Neural cell (in vitro differentiated cells): ENCODE data around the gene PCGF3. TPM values are rescaled to one million over a fixed set of nuclear protein-coding genes. Genes with fewer than 3 reads are reported as not detected.

ENCODE experiments used
- H2AFZ ChIP-seq: fragments of 200-600, 300-800 bp; sonication (generic), shearing (Covaris generic); 2 replicates; pipeline ENCODE4 v1.6.0; 2014; ENCODE audit warnings: low read depth, mild to moderate bottlenecking, antibody characterized with exemption, low read length, moderate library complexity
- H3F3A ChIP-seq: fragments of 200-600 bp; shearing (Covaris generic); 2 replicates; pipeline ENCODE4 v1.6.1; 2016; ENCODE audit warnings: mild to moderate bottlenecking, moderate library complexity, mixed read lengths, antibody characterized with exemption, low read length; ENCODE audit not compliant: insufficient read depth, poor library complexity, severe bottlenecking
- H3K27ac ChIP-seq: fragments of 200-600, 300-800 bp; sonication (generic), shearing (Covaris generic); 2 replicates; pipeline ENCODE4 v1.5.1; 2014; ENCODE audit warnings: mild to moderate bottlenecking, low read length, moderate library complexity
- H3K27me3 ChIP-seq: fragments of 300-800, 200-600 bp; sonication (generic), shearing (Covaris generic); 2 replicates; pipeline ENCODE4 v1.6.0; 2014; ENCODE audit warnings: mild to moderate bottlenecking, low read depth, low read length, moderate library complexity; ENCODE audit not compliant: insufficient read depth
- H3K36me3 ChIP-seq: fragments of 300-800, 200-600 bp; sonication (generic), shearing (Covaris generic); 2 replicates; pipeline ENCODE4 v1.5.1; 2014; ENCODE audit warnings: mild to moderate bottlenecking, antibody characterized with exemption, low read length, moderate library complexity; ENCODE audit not compliant: insufficient read depth
- H3K4me2 ChIP-seq: fragments of 300-800, 200-600 bp; sonication (generic), shearing (Covaris generic); 2 replicates; pipeline ENCODE4 v1.6.0; 2014; ENCODE audit warnings: mild to moderate bottlenecking, low read length
- H3K4me3 ChIP-seq: fragments of 300-800, 200-600 bp; sonication (generic), shearing (Covaris generic); 2 replicates; pipeline ENCODE4 v1.5.1; 2014; ENCODE audit warnings: mild to moderate bottlenecking, low read length, moderate library complexity
- H3K79me2 ChIP-seq: fragments of 200-600 bp; shearing (Covaris generic); replicated peaks from 2 replicates; pipeline ENCODE4 v1.6.0; 2014; ENCODE audit warnings: mild to moderate bottlenecking, low read length, moderate library complexity; ENCODE audit not compliant: insufficient read depth
- H3K9ac ChIP-seq: fragments of 300-800, 200-600 bp; sonication (generic), shearing (Covaris generic); 2 replicates; pipeline ENCODE4 v1.6.1; 2016; ENCODE audit warnings: mild to moderate bottlenecking, low read length, mixed read lengths
- H3K9me2 ChIP-seq: fragments of 200-600 bp; shearing (Covaris generic); 2 replicates; pipeline ENCODE4 v1.6.1; 2016; ENCODE audit warnings: mild to moderate bottlenecking, low read length, mixed read lengths; ENCODE audit not compliant: insufficient read depth
- H3K9me3 ChIP-seq: fragments of 200-600, 300-800 bp; sonication (generic), shearing (Covaris generic); 2 replicates; pipeline ENCODE4 v1.6.1; 2016; ENCODE audit warnings: mild to moderate bottlenecking, mixed run types, low read length, moderate library complexity, mixed read lengths
- H4K20me1 ChIP-seq: fragments of 200-600 bp; shearing (Covaris generic); 2 replicates; pipeline ENCODE4 v1.6.1; 2016; ENCODE audit warnings: mild to moderate bottlenecking, mixed run types; ENCODE audit not compliant: insufficient read depth
- CTCF ChIP-seq: fragments of 450-650 bp; IDR thresholded peaks from 2 replicates; pipeline ENCODE4 v1.5.1; 2014; ENCODE audit warnings: antibody characterized with exemption, mild to moderate bottlenecking, moderate library complexity; ENCODE audit not compliant: poor library complexity, severe bottlenecking
- EZH2 ChIP-seq: fragments of 200-600, 300-800 bp; shearing (Covaris generic), sonication (generic); IDR thresholded peaks from 2 replicates; pipeline ENCODE4 v1.6.1; 2014; ENCODE audit warnings: antibody characterized with exemption, low read length, borderline replicate concordance, mild to moderate bottlenecking; ENCODE audit not compliant: insufficient read depth, poor library complexity, severe bottlenecking
- POLR2AphosphoS5 ChIP-seq: IDR thresholded peaks from 2 replicates; pipeline ENCODE4 v1.6.1; 2012
- RAD21 ChIP-seq: fragments of 450-650 bp; conservative IDR thresholded peaks from 2 replicates; pipeline ENCODE4 v1.6.1; 2014; ENCODE audit warnings: antibody characterized with exemption, mild to moderate bottlenecking, moderate library complexity
- REST ChIP-seq: IDR thresholded peaks from 2 replicates; pipeline ENCODE4 v1.6.1; 2012; ENCODE audit warnings: borderline replicate concordance
- SMC3 ChIP-seq: fragments of 450-650 bp; conservative IDR thresholded peaks from 2 replicates; pipeline ENCODE4 v1.6.1; 2014; ENCODE audit warnings: antibody characterized with exemption, mild to moderate bottlenecking, moderate library complexity; ENCODE audit not compliant: poor library complexity
- TAF1 ChIP-seq: IDR thresholded peaks from 2 replicates; pipeline ENCODE4 v1.6.1; 2012; ENCODE audit warnings: low read depth
- polyA plus RNA-seq: library from polyadenylated mRNA; depleted of rRNA; stranded (reverse); fragments of >200 nt; gene quantifications from 2 replicates; pipeline ENCODE4 v1.2.3, GENCODE V29; 2014

The PCGF3 gene
- polyA plus RNA-seq, 1 donor from 2014 or later = 117 TPM

- H3K27ac ChIP-seq = peak overlapping the region; percentile 33
- no peaks in the 10 kb centered on the region for H3K9me3 ChIP-seq
- H2AFZ ChIP-seq = no peak overlapping the region
- TF ChIP-seq POLR2AphosphoS5 = no peak
- TF ChIP-seq CTCF = no peak
- no peak for TF ChIP-seq EZH2
- no peak for TF ChIP-seq SMC3
- TF ChIP-seq RAD21 = no peak
- no peak for TF ChIP-seq REST
- no peaks in the 10 kb centered on the region for H3K27me3 ChIP-seq
- no peaks in the 10 kb centered on the region for H3K9me2 ChIP-seq
- peak overlapping the region; percentile 51 for H3K4me2 ChIP-seq
- no peak overlapping the region for H3K9ac ChIP-seq
- H3F3A ChIP-seq = peaks cover 6% of the 10 kb centered on the region
- peaks cover 32% of the 10 kb centered on the region for H4K20me1 ChIP-seq
- H3K4me3 ChIP-seq = peak overlapping the region; percentile 80
- H3K79me2 ChIP-seq = peaks cover 80% of the 10 kb centered on the region
- no peaks in the 10 kb centered on the region for H3K36me3 ChIP-seq
These were observed 4.5 kb downstream of the PCGF3 start for GRCh38 chr4:710116-710515.

GRCh38 chr4:710916-711315 lies 5.3 kb downstream of the PCGF3 start:
- H3K4me2 ChIP-seq = peak overlapping the region; percentile 35
- no peaks in the 10 kb centered on the region for H3K36me3 ChIP-seq
- no peaks in the 10 kb centered on the region for H3K9me3 ChIP-seq
- no peak overlapping the region for H3K9ac ChIP-seq
- no peaks in the 10 kb centered on the region for H3K27me3 ChIP-seq
- H4K20me1 ChIP-seq = peaks cover 32% of the 10 kb centered on the region
- peaks cover 6% of the 10 kb centered on the region for H3F3A ChIP-seq
- peak overlapping the region; percentile 33 for H3K27ac ChIP-seq
- no peak overlapping the region for H2AFZ ChIP-seq
- H3K9me2 ChIP-seq = no peaks in the 10 kb centered on the region
- peaks cover 77% of the 10 kb centered on the region for H3K79me2 ChIP-seq
- peak overlapping the region; percentile 80 for H3K4me3 ChIP-seq
- TF ChIP-seq REST (no peak), TAF1 (no peak), POLR2AphosphoS5 (no peak), SMC3 (no peak)
